ENCODE measurements around the gene GPR162.

The GPR162 gene

GRCh38 chr12:6822426-6823135 lies 960 bp downstream of the GPR162 start:
- DNase-seq (ENCODE audit: low read depth in 2 of 2): no peak

GRCh38 chr12:6823182-6824084 lies 1.8 kb downstream of the GPR162 start:
- DNase-seq (ENCODE audit: low read depth in 2 of 2): no peak

DNA sequence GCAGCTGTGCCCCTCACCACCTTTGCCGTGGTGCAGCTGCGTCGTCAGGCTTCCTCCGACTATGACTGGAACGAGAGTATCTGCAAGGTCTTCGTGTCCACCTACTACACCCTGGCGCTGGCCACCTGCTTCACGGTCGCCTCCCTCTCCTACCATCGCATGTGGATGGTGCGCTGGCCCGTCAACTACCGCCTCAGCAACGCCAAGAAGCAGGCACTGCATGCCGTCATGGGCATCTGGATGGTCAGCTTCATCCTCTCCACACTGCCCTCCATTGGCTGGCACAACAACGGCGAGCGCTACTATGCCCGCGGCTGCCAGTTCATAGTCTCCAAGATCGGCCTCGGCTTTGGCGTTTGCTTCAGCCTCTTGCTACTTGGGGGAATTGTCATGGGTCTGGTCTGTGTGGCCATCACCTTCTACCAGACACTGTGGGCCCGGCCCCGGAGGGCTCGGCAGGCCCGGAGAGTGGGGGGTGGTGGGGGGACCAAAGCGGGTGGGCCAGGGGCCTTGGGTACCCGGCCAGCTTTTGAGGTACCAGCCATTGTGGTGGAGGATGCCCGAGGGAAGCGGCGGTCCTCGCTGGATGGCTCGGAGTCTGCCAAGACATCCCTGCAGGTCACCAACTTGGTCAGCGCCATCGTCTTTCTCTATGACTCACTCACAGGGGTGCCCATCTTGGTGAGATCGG lies 2.6 kb downstream of the GPR162 start:
- no peak for DNase-seq (ENCODE audit: low read depth in 2 of 2)

DNA sequence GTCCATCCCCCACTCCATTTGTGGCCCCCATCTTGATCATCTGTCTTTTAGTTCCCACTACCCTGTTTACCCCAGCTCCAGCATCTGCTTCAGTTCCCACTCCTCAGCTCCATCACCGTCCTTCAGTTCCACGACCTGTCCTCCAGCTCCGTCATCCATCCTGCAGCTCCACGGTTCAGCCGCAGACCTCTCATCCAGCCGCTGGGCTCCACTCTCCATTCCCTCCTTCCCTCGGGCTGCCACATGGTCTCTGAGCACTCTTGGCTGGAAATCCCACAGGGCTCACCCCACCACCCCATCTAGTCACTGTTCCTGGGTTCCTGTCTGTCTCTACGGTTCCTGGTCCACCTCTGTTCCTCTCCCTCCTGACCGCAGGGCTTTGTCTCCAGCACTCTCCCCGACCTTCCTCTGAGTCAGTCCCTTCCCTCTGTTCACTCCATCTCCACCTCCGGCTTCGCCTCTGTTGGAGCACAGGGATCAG lies 3.3 kb downstream of the GPR162 start:
- DNase-seq (ENCODE audit: low read depth in 2 of 2): no peak

GRCh38 chr12:6825398-6826124 lies 3.9 kb downstream of the GPR162 start:
- peak; percentile 41 to 48 for DNase-seq (ENCODE audit: low read depth in 2 of 2)

GRCh38 chr12:6826125-6826733 lies 4.6 kb downstream of the GPR162 start:
- no peak for DNase-seq (ENCODE audit: low read depth in 2 of 2)

DNA sequence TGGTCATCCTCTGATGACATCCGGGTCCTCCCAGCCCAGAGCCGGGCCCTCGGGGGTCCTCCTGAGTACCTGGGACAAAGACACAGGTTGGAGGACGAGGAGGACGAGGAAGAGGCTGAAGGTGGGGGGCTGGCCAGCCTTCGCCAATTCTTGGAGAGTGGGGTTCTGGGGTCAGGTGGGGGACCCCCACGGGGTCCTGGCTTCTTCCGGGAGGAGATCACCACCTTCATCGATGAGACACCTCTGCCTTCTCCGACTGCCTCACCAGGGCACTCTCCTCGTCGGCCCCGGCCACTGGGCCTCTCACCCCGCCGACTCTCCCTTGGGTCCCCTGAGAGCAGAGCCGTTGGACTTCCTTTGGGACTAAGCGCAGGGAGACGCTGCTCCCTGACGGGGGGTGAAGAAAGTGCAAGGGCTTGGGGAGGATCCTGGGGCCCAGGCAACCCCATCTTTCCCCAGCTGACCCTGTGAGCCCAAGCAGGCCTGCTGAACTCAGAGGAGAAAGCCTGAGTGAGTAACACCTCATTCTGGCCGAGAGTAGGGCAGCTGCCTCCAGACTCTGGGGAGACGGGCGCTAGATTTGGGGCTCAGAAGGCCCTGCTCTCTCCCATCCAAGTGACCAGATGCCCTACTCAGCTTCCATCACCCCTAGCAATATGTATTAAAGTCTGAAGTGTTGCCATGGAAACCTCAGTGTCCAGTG lies 5.3 kb downstream of the GPR162 start:
- no peak for DNase-seq (ENCODE audit: low read depth in 2 of 2)

GRCh38 chr12:6827437-6827911 lies 5.9 kb downstream of the GPR162 start:
- DNase-seq (ENCODE audit: low read depth in 2 of 2): peak in 1 of 2 donors; percentile 26

DNA sequence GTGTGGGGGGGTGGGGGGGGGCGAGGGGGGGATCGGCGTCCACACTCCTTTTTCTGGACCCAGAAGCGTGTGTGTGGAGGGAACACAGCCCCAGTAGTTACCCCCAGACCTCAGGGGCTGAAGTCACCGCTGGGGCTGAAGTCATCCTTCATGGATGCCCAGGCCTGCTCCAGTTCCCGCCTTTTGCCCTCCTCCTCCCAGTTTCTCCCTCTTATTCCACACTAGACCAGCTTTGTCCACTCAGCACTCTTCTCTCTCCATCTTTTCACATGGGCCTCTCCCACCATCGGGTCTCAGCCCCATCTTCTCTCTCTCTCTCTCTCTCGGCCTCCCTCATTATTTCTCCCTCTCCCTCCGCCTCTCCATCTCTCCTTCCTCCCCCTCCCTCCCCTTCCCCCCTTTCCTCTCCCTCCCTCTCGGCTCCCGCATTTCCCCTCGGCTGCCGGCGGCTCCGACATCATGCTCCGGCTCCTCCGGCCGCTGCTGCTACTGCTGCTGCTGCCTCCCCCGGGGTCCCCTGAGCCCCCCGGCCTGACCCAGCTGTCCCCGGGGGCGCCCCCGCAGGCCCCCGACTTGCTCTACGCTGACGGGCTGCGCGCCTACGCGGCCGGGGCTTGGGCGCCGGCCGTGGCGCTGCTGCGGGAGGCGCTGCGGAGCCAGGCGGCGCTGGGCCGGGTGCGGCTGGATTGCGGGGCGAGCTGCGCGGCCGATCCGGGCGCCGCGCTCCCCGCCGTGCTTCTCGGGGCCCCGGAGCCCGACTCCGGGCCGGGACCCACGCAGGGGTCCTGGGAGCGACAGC lies 6.6 kb downstream of the GPR162 start, which contains the start of gene P3H3:
P3H3 (plus strand) TSS at position 426 of the 799 bp plus-strand sequence; CDS start at position 460, 34 bp downstream.
- DNase-seq (ENCODE audit: low read depth in 2 of 2): no peak

DNA sequence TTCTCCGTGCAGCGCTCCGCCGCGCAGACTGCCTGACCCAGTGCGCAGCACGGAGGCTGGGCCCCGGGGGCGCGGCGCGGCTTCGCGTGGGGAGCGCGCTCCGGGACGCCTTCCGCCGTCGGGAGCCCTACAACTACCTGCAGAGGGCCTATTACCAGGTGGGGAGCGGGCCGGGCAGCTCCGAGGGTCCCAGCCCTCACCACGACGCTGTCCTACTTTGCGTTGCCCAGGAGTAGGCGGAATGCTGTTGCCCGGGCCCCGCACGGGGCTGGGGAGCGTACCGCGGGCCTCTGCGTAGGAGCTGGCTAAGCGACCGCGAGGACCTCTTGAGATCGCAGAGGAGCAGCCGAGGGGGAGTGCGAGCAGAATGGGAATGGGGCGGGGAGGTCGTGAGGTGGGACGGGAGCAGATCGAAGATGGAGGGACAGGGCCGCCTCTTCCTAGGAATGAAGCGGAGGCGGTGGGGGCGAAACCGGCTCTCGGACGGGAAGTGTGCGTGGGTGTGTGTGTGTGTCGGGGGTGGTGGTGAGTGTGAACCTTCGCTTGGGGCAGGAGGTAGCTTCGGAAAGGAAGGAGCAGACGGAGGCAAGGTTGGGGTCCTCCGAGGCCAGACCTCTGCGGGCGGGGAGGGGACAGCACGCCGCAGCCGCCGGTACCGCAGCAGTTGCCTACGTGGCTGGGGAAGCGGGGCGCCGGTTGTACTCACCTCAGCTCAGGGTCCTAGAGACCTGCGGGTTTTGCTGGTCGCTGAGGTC lies 7.3 kb downstream of the GPR162 start:
- peak in 1 of 2 donors; percentile 35 for DNase-seq (ENCODE audit: low read depth in 2 of 2)

DNA sequence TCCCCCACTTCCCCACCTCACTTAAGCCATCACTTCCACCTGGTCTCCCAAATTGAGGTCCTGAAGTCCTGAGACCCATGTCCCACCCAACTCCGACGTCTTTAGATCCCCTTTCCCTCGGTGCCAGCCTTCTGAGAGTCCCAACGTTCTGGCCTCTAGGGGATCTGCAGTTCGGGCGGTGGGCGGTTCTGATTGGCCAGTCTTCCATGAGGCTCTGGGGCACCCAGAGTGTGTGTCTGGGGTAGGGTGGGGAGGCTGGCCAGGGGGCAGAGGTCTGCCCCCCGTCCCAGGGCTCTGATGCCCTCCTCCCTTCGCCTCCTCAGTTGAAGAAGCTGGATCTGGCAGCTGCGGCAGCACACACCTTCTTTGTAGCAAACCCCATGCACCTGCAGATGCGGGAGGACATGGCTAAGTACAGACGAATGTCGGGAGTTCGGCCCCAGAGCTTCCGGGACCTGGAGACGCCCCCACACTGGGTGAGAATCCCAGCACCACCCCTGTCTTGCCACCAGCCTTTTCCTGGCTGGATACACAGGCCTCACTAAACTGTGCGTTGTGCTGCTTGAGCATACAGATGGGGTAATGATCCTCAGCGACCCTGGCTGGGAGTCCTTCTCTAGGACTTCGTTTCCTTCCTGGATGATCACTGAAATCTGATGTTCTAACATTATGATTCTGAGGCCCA lies 8.1 kb downstream of the GPR162 start:
- no peak for DNase-seq (ENCODE audit: low read depth in 2 of 2)

GRCh38 chr12:6830286-6830890 lies 8.8 kb downstream of the GPR162 start:
- DNase-seq (ENCODE audit: low read depth in 2 of 2): no peak

DNA sequence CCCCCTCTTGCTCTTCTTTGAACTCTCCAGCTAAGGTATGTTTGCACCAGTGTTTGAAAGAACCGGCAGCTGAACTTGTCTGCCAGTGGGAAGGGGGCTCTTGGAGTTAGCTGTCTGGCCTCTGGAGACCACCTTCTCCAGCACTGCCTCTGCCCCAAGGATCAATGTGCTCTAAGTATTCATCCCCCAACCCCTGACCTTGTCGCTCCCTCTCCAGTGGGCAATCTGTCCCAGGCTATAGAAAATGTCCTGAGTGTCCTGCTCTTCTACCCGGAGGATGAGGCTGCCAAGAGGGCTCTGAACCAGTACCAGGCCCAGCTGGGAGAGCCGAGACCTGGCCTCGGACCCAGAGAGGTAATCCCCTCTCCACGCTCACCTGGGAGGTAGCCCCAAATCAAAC lies 9.4 kb downstream of the GPR162 start:
- no peak for DNase-seq (ENCODE audit: low read depth in 2 of 2)

- DNase-seq (ENCODE audit: low read depth in 2 of 2): no peak
Measured at GRCh38 chr12:6831450-6831995, 9.9 kb downstream of the GPR162 start.

GRCh38 chr12:6832125-6832524 lies 10.5 kb downstream of the GPR162 start:
- DNase-seq (ENCODE audit: low read depth in 2 of 2): no peak

DNA sequence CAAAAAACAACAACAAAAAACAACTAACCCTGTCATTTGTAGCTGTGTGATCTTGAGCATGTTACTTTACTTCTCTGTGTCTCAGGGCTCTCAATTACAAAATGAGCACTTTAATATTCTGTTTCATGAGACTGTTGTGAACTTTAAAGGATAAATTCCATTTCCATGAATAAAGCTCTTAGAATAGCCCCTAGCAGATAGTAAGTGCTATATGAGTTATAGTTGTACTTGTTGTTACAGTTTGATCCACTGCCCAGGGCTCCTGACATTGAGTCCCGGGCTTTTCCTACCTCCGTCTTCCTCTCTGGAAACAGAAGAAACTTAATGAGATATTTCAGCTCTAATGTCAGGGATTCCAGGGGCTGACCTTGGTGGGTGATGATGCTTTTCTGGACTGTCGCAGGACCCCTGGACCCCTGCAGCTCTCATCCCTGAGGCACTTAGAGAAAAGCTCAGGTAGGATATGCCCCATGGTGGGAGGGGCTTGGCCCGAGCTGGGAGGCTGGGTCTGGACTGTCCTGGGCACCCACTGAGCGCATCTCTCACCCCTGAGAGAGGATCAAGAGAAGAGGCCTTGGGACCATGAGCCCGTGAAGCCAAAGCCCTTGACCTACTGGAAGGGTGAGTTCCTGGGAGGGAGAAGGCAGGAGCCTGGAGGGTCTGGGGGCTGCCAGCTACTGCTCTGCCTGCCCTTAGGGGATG lies 11.7 kb downstream of the GPR162 start:
- no peak for DNase-seq (ENCODE audit: low read depth in 2 of 2)

DNA sequence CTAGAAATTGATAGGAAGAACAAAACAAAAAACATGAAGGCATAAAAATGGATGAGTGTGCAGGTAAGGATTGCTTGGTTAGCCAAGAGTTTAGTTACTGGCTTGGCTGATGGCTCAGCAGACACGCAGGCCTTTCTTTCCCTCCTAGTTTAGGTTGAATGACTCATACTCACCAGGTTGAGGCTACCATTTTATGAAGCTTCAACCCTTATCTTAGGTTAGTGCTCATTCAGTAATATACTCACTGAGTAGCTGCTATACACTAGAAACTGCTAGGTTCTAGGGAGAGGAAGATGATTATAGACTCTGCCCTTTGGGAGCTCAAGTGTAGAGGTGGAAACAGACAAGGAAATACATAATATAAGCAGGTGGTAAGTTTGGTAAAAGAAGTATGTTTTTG lies 12.6 kb downstream of the GPR162 start:
- DNase-seq (ENCODE audit: low read depth in 2 of 2): no peak
